HG02870 (cell line): ENCODE data around the gene RASSF1.

ENCODE experiments used
- ATAC-seq: cut with Tn5 transposase; IDR thresholded peaks from one replicate; pipeline ENCODE4 v1.9.1; 2021; ENCODE audit warnings: mild to moderate bottlenecking, moderate library complexity; ENCODE audit not compliant: unreplicated experiment

The RASSF1 gene

DNA sequence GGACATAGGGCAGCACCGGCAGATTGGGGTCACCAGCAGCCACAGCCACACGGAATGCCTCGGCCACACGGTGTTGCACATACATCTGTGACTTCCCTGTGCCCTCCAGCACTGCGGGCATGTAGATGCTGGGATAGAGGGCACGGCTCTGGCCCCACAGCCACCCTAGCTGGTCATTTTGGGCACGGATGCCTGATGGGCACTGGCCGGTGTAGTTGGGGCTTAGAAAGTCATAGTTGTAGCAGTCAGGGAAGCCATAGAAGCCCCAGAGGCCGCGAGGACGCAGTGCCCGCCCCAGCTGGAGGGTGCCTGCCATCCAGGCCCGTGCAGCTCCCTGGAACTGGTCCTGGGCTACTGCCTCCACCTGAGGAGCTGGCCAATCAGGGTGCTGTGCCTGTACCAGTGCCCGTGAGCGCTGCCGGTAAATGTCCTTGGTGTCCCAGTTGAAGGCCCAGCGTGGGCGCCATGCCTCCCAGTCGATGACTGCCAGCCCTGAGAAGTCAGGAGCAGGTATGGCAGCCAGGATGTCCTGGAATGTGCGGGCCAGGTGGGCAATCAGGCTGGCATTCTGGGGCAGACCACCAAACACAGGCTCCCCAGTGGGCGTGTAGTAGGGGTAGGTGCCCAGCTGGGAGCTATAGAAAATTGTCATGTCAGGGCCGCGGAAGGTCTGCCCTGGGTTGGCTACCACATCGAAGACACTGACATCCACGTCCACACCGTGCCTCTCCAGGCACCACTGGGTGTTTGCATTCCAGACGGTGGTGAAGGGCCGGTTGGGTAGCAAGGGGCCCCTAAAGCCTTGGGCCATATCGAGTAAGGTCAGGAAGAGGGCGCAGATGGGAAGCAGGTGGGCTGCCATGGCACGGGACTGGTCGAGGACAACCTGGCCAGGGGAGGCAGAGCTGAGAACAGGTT lies 38.3 kb downstream of the RASSF1 start:
- no peak for ATAC-seq

DNA sequence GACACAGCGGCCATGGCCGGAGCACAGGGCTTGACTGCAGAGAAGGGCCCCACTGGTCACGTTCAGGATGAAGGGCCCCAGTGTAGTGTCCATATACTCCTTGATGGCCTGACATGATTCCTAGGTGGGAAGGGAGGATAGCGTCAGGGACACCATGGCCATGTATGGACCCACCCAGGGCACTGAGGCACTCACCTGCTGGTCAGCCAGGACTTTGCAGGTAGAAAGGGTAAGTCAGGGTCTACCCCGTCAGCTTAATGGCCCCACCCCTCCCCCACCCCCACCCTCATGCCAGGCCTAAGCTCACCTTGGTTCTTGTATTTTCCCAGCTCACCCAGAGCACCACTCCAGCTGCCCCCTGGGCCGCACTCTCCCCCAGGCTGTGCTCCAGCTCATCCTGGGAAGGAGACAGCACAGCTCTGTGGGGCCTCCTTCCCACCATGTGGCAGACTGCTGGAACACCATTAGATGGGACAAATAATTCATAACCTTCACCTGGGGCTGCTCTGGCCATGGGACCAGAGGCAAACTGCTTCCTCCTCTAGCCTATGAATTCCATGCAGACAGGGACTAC lies 39.9 kb downstream of the RASSF1 start:
- no peak for ATAC-seq

DNA sequence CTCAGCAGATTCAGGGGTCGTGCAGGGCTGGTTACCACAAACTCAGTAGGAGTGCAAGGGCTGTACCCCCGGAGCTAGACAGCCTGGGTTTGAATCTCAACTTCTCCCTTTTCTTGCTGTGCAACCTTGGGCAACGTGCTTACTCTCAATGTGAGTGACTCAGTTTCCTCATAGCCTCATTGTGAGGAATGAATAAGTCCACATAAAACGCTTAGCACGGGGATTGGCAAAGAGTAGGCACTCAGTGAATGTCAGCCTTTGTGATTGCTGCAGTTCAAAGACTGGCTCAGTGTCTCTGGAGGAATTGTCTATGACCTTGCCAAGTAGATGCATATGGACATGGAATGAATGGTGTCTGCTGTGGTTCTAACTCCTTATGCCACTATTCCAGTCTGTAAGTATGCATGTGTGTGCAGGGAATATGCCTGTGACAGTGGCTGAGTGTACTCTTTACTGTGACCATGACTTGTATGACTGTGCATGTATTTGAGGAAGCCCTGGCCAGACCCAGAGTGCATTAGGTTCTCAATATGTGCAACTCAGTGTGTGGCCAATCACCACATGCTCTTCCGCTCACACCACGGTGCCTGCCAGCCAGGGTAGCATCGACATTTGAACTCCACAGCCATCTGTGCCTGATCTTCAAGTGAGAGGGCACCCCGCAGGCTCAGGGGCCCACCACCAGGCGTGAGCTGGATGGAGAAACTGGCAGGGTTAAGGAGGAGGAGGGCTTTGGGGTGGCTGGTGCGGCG lies 40.5 kb downstream of the RASSF1 start:
- no peak for ATAC-seq

DNA sequence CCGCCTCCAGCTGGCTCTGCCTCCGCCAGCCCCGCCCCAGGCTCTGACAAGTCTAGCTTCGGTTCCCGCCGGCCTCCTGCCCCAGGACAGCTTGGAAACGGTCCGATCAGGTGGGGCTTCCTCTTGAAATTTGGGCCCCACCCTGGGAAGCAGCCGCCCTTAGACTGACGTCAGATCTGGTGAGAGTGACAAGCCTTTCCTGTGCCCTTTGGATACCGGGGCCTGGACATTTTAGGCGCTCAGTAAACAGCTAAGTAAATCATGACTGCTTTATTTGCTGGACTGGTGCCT lies 41.1 kb downstream of the RASSF1 start:
- ATAC-seq = no peak

DNA sequence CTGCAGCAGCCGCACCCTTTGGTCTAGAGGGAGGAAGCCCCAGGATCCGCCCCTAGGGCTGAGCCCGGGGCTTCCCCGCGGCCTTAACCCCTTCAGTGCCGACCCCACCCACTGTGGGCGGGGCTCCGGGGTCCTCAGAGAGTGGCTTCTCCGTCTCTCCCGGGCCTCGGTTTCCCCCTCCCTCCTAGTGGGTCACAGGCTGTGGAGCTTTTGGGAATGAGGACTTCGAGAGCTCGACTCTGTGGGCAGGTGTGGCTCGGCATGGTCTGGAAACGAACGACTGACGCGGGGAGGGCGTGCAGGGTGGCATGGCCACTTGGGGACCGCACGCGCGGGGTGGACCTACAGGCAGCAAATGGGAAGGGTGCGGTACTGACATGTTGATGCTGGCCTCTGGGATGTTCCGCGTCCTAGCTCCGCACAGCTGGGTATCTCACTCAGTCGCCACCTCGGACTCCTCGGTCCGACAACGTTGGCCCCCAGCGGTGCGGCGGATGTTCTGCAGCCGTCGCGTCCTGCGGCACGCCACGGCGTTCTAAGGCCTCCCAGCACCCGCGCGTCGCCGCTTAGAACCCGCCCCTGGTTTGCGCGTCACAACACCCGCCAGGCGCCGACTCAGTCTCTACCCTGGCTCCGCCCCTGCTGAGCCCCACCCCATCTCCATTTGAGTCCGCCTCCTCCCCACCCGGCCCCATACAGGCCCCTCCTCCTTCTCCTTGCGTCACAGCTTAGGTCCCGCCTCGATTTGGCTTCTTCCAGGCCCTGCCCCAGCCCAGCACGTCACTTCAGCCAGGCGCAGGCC lies 41.6 kb downstream of the RASSF1 start, which contains the start of the genes HYAL3 and NAA80:
TSS of gene HYAL3 (minus strand) at position 570 of the 802 bp plus-strand sequence. CDS start 3,803 bp downstream, outside the sequence.
TSS of gene NAA80 (minus strand) at position 570 of the 802 bp plus-strand sequence. CDS start 1,942 bp downstream, outside the sequence.
- ATAC-seq = peak; percentile 89

DNA sequence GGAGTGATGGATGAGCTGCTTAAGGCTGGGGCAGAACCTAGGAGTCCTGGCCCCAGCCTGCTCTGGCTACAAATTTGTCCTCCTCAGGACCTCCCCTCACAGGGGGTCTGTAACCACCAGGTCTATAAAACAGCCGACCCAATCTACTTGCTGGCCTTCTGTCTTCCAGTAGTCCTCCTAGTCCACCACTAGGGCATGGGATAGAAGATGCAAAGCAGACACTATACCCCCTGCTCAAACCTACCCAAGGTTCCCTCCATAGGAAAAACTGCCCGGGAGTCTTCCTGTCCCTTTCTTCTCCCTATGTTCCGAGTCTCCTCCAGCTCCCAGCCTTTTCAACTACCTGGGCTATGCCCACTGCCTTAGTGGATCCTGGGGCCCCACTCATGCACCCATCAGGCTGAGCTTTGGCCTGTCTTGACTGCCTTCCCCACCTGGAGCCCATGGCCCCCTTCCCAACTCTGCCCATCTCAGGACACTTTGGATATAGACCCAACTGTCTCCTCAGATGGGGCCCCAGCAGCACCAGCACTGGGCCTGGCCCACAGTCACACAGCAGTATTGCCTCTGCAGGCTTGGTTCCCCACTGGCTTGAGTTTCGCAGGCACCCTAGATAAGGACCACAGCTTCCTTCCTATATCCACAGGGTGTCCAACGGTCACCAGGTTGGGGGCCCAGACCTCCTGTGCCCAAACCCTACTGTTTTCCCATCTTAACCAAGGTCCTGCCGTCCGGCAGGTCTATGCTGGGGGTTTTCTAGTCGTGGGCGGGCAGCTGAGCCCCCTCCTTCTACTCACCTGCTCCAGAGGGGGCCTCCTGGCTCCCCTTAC lies 42.5 kb downstream of the RASSF1 start:
- ATAC-seq = no peak

DNA sequence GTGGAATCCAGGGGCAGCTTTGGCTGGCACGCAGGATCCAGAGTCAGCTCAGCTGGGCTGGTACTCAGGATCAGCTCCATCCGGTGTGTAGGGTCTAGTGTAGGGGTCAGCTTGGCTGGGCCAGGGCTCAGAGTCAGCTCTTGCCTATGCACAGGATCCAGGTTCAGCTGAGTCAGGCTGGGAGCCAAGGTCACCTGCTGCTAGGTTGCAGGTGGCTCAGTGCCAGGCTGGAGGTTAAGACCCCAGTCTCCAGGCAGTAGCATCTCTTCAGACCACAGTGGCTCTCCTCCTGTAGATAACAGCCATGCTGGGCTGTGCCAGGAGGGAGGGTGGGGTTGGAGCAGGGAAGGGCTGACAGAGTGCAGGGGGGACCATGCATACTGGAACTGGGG lies 43.3 kb downstream of the RASSF1 start:
- ATAC-seq = no peak

DNA sequence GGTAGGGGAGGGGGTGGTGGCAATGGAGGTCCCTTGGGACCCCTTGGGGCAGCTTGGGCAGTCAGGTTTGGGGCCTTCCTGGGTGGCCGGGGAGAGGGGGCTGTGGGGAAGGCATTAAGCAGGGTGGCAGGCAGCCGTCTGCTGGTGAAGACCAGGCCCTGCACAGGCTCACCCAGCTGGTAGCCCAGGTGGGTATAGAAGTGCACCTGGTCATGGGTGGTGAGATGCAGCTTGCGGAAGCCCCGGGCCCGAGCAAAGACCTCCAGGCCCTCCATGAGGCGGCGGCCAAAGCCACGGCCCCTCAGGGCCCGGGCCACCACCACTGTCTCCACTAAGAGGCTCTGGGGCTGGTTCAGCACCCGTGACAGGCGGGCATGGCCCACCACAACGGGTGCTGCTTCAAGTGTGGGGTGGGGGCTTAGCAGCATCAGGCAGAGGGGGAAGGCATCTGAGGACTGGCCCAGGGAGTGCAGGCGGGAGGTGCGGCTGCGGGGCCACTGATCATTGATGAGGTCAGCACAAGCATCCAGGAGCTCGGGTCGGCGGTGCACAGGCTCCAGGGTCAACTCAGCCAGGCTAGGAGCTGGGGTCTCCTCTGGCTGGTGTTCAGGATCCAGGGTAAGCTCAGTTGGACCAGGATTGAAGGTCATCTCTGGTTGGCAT lies 43.8 kb downstream of the RASSF1 start:
- ATAC-seq = no peak

DNA sequence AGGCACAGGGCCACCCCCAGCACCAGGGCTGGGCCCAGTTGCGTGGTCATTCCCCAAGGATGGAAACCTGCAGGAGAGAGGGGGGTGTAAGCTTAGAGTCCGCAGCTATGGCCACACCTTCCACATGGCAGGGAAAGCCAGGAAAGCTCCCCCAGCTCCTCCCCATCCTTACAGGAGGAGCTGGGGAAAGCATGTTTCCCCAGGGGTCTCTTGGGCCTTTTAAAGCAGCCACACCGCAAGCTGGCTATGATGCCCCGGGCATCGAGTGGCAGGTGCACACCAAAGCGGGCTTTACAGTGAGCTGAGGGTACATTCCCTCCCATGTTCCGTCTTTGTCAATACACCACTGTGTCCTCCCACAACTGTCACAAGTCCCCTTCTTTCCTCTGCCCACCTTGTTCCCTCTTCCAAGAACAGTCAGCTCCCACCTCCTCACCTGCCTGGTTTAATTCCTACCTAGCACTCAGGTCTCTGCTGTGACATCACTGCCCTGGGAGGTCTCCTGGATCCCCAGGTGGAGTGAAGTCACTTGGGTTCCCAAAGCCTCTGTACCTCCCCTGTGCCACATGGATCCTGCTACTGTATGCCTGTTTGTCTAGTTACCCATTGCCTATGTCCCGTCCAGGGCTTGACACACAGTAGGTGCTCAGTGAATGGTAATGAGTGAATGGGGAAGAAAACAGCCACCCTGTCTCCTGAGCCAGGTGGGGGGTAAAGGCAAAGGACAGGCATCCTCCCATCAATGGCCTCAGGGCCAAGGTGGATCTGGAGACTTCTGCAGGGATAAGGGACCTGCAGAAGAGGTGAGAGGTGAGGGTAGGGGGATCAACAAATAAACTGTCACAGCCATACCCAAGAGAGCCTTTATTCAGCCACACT lies 44.8 kb downstream of the RASSF1 start:
- no peak for ATAC-seq

DNA sequence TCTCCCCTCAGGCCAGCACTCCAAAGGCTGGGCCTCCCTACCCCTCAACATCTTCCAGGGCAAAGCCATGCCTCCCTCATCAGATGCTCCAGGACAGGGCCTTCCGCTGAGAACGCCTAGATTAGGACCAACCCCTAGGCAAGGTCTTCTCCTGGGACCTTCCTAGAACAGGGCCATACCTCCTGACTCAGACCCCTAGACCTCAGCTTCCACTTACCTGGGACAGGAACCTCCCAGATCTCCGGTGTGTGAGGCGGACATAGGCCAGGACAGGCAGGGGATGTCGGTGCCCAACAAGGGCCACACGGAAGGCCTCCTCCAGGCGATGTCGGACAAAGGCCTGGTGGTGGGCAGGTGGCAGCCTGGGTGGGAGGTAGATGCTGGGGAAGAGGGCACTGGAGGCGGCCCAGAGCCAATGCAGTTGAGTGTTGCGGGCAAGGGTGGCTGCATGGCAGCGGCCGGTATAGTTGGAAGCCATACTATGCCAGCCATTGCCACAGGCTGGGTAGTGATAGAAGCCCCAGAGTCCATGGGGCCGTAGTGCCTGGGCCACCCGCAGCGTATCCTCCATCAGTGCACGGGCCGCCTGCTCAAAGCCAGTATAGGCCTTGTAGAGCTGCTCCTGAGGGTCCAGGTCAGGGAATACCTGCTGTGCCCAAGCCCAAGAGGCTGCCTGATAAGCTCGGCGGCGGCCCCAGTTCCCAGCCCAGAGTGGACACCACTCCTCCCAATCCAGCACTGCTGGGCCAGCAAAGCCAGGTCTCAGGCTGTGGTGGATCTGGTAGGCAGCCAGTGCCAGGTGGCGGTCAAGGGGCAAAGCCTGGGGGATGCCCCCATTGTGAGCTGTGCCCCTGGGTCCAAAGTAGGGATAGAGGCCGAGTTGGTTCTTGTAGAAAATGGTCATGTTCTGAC lies 45.9 kb downstream of the RASSF1 start:
- no peak for ATAC-seq

DNA sequence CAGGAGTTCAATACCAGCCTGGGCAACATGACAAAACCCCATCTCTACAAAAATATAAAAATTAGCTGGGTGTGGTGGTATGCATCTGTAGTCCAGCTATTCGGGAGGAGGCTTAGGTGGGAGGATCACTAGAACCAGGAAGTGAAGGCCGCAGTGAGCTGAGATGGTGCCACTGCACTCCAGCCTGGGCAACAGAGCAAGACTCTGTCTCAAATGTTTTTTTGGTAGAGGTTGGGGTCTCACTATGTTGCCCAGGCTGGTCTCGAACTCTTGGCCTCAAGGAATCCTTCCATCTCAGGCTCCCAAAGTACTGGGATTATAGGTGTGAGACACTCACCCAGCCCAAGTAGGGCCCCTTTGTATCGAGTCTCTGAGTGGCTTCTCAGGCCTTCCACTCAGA lies 46.5 kb downstream of the RASSF1 start:
- no peak for ATAC-seq

DNA sequence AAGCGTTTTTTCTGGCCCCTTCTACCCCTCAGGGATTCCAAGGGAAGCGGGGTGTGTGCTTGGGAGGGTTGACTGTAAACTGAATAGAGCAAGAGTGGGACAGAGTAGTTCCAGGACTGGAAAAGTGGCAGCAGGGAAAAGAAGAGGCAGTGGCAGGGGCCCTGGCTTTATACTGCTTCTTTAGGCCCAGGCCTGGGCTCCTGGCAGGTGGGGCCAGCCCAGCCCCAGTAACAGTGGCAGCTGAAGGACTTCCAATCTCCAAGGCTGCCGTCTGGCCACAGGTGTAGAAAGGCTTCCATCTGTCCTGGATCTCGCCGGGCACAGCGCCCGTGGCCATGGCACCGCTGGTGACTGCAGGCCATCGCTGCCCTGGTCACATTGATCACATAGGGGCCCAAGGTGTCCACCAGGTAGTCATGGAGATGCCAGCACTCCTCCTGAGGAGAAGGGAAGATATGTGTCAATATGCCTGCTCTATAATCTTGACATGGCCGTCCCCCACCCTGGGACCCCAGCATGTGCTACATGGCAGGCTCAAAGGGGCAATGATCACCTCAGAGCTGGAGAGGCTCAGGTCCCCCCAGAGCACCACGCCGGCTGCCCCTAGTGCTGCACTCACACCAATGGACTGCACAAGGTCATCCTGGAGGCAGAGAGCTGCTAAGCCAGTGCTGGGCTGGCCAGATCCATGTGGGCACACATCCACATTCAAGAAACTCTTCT lies 47.4 kb downstream of the RASSF1 start:
- no peak for ATAC-seq

DNA sequence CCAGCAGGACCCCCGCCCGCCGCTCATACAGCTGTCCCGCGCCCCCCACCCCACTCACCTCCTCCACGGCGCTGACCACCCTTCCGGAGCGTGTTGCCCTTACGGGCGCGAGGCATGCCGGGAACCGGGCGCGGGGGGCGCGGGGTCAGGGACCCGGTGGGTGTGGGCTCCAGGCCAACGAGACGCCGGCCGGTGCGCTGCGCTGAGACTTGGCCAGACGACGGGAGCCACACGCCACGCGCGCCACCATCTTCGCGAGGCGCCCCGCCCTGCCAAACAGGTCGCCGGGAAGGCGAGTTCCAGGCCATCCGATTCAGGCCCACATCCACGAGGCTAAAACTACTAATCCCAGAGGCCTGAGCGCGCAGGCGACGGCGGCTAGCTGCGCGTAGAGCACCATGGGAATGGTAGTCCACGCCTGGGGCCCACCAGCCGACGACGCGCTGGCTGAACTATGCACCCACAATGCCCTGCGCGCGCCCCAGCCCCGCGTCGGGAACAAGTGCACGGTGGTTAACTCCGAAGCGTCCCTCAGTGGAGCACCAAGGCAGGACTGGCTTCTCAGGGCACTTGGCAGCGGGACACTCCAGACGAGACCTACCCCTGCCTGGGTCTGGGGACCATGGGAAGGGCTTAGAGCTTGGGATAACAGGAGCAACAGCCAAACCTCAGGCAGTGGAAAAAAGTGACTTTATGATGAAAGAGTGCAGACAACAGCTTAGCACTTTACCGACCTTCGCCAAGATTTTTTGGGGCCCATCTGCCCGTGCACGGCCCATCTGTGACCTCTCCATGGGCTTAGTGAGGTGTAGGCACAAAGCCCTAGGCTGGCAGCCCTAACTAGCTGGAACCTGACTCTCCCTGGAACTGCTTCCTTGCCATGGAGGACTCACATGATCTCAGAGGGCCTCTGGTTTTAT lies 48.2 kb downstream of the RASSF1 start, which contains the start of gene IFRD2:
TSS of gene IFRD2 (minus strand) at position 271 of the 920 bp plus-strand sequence. CDS start at position 116, 155 bp downstream.
- peak; percentile 95 for ATAC-seq

DNA sequence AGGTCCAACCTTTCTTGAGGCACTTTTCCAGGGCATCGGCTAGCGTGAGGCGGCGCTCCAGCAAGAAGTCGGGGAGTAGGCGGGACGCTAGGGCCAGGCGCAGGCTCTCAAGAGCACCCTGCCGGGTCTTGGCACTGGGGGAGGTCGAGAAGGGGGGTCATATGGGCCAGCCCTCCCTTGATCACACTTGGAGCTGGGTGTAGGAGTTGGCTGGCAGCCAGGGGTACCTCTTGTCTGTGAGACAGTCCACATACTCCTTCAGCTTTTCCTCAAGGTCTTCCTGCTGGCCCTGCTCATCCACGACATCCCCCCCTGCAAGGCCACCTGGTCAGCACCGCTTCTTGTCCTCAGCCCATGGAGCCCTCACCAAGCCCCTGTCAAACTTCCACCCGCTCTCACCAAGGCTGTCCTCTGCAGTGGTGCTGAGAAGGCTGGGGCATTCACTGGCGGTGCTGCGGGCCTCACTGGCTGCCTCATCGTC lies 50.4 kb downstream of the RASSF1 start:
- ATAC-seq = no peak

DNA sequence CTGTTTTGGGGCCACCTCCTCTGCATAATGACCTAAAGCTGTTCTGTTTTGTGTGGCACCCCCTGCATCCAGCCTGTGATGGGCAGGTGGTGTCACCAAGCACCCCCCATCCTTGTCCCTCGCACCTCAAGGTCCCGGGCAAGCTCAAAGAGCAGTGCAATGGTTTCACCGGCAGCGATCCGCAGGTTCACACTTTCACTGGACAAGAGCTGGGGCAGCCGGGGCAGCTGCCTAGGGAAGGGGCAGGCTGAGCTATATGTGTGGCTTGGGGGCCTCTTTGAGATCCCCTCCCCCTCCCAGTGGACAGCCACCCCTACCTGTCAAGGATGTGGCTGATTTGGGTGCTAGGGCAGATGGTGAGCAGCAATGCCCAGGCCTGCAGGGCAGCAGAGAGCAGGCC lies 51.5 kb downstream of the RASSF1 start:
- no peak for ATAC-seq
